ENCODE data around the gene UQCR11. TPM values are rescaled to one million over a fixed set of nuclear protein-coding genes. Genes with fewer than 3 reads are reported as not detected.
A peak's percentile ranks its signal among the peaks of the same experiment; 100 is the strongest.

The UQCR11 gene
- total RNA-seq, 1 experiment from 2014 or later = 88.5 TPM

DNA sequence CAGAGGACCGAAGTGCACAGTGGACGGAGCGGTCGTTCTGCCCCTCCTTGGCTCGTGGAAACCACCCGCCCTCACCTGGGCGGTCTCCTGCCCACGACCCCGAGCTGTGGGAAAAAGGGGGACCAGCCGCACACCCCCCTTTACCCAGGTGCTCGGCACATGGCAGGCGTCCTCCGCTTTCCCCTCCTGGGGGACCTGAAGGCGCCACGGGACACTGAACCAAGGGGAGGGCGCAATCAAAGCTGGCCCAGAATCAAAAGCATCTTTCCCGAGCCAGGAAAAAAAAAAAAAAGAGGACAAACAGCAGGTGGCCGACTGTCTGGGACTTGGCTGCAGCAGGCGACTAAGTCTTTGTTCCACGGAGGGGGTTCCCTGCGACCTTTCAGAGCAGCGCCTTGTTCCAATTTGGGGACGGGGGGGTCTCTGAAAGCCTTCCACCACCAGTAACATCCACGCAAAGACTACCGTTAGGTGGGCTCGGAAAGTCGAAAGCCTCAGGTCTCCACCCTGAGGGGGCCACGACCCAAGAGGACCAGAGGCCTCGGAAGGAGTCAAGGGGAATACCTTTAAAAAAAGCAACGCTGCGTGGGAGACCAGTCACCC lies 13.7 kb downstream of the UQCR11 start:
- peak; percentile 27 for DNase-seq (ENCODE audit: low spot score)

DNA sequence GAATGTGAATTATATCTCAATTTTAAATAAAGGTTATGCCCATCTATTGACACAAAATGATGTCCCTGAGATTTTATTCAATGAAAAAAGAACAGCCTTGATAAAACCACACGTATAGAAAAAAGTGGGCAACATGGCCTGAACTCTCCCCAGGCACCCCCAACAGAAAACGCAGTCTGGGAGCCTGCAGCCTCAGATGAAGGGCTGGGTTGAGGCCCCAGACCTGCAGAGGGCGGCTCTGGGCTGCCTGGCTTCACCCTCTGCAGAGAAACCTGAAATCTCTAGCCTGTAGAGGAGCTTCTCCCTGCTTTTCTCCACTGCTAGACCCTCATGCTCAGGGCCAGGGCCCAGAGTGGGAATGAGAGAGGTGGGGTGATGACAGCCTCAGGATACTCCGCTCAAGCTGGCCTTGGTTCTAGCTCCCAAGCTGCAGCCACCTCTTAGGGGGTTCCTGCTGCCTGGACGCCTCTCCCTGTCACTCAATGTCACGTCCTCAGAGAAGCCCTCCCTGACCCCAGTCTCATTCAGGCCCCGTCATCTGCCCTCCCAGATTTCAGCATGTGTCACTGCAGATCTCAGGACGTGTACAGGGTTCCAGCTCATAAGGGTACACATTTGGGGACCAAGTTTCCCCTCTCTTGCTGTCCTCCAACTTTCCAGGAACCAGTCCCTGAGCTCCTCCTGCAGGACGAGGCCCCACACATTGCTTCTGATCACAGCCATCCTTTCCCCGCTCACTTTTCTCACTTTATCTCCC lies 14.4 kb downstream of the UQCR11 start:
- no peak for DNase-seq (ENCODE audit: low spot score)

DNA sequence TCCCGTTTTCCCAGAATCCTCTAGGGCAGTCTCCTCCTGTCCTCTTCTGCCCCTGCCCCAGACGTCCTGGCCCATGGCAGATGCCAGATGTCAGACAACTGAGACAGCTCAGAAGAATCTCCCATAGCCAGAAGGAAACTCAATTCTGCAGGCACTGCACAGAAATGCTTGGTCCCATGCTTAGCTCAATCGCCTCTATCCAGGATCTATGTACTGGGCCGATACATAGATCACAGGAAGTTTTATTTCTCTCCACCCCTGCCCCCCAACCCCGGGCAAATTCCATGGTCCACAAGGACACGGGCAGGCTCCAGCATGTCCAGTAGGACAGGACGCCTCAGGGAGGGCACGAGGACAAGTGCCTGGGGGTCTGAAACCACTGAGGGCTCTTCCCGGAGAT lies 17.4 kb downstream of the UQCR11 start:
- DNase-seq (ENCODE audit: low spot score) = no peak

DNA sequence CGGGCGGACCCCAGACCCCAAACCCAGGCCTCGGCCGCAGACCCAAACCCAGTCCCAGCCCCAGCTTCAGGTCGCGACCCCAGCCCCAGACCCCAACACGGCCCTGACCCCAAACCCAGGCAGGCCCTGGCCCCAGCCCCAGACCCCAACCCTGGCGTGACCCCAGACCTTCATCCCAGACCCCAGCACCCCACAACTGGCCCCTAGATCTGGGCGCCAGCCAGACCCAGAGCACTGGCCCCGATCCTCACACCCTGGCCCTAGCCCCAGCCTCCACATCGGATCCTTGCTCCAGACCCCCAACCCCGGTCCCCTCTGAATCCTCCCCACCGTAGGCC lies 20.1 kb downstream of the UQCR11 start:
- DNase-seq (ENCODE audit: low spot score) = no peak

DNA sequence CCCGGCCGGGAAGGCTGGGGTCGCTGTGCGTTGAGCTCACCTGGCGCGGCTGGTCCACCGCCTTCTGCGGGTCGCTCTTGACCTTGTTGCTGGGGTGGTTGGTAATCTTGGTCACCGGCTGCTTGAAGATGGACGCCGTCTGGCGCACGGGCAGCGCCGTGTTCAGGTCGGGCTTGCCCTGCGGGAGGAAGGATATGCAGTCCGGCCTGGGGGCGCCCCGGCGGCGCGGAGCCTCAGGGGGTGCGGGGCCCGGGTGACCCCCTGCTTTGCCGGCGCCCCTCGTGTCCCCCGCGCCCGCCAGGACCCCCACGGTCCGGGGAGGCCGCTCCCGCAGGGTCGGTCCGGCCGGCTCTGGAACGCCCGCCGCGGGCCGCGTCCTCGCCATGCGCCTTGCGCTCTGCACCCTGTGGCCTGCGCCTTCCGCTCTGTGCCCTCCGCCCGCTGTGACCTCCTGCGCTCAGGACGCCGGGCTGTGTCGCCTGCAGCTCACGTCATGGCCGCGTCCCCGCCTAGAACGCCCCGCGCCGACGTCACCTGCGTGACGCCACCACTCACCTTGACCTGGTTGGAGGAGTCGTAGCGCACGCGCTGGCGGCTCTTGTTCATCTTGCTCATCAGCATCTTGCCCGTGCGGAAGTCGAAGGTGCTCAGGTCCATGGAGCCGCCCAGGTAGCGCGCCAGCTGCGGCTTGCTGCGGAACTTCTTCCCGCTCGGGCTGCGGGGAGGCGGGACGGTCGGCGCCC lies 20.6 kb downstream of the UQCR11 start:
- no peak for DNase-seq (ENCODE audit: low spot score)

DNA sequence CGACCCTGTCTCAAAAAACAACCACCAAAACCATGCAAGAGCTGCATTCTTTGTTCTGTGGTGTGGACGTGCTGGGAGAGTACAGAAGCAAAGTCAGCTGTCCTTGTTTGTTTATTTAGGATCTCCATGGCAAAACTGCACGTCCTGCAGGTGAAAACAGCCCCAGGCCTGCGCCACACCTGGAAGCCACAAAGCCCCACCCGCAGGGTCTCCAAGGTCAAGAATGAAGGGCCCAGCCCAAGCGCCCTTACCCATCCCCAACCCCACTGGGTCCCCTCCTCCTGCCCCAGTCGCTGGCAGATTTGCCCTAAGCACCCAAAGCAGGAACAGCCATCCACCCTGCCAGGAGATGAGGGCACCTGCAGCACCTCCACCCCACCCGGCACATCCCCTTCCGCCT lies 23.1 kb downstream of the UQCR11 start:
- no peak for DNase-seq (ENCODE audit: low spot score)

DNA sequence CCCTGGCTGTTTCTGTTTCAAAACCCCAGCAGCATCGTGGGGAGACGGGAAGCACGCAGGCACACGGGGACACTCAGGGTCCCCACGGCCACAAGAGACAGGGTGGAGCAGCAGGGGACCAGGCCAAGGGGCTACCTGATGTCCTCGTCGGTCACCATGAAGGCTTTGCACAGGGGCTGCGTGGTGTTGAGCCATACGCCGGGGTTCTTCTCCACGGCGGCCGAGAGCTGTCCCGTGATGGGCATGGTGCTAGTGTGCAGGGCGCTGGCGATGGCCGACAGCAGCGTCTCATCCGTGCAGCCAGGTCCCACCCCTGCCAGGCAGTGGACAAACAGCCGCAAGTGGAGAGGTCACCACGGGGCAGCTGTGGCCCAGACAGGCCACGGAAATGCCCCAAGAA lies 24.3 kb downstream of the UQCR11 start:
- DNase-seq (ENCODE audit: low spot score) = no peak

DNA sequence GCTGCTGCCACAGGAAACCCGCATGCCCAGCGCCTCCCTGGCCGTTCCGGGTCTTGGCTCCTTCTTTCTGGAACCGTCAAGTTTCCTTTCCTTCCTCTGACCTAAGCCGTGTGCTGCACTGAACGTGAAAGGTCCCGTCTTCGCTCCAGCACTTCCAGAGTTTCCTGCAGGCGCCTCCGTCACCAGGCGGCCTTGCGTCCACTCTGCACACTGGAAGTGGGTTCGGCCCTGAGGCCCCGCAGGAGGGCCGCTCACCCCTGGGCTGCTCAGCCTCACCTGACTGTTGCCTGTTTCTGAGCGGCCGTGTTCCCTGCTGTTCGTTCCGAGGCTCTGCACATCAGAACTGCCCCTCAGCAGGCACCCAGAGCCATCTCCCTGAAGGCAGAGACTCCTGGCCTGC lies 24.9 kb downstream of the UQCR11 start:
- DNase-seq (ENCODE audit: low spot score) = no peak

DNA sequence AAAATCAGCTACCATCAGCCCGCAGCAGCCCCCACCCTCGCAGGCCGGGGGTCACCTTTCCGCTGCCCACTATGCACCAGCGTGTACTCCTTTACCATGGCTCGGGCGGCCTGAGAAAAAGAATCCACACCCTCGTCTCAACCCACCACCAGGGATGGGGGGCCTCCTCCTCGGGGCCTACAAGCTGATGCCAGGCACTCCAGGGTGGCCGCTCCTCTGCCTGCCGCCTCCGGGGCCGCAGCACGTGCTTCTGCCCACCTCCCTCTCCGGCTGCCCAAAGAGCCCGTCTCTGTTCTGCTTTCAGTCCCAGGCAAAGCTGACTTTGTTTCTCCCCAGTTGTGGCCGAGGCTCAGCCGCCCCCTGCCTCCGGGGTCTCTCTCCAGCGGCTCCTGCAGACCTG lies 26.0 kb downstream of the UQCR11 start:
- DNase-seq (ENCODE audit: low spot score) = no peak

DNA sequence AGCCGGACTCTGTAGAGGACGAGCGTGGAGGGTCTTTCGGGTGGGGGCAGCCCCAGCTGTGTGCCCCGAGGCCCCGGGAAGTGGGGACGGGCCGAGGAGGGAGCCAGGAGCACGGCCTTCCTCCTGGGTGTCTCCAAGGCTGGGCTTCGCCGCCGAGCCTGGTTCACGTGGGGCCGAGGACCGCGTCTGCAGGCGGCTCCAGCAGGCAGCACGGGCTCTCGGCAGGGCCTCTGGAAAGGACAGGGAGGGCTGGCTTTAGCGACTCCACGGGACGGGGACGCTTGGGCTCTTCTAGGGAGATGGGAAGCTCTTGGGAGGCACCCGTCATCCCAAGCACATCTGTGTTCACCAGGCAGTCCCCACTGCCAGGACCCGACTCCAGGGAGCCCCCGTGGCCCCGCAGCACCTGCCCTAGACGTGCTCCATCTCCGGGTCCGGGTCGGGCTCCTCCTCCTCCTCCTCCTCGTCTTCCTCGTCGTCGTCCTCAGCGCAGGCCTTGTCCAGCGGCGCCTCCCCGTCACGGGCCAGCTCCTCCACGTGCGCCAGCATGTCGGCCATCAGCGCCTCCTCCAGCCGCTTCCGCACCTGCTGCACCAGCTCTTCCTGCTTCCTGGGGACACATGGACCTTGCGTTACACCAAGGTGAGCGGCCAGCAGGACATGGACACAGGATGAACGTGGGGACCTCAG lies 27.2 kb downstream of the UQCR11 start:
- no peak for DNase-seq (ENCODE audit: low spot score)

DNA sequence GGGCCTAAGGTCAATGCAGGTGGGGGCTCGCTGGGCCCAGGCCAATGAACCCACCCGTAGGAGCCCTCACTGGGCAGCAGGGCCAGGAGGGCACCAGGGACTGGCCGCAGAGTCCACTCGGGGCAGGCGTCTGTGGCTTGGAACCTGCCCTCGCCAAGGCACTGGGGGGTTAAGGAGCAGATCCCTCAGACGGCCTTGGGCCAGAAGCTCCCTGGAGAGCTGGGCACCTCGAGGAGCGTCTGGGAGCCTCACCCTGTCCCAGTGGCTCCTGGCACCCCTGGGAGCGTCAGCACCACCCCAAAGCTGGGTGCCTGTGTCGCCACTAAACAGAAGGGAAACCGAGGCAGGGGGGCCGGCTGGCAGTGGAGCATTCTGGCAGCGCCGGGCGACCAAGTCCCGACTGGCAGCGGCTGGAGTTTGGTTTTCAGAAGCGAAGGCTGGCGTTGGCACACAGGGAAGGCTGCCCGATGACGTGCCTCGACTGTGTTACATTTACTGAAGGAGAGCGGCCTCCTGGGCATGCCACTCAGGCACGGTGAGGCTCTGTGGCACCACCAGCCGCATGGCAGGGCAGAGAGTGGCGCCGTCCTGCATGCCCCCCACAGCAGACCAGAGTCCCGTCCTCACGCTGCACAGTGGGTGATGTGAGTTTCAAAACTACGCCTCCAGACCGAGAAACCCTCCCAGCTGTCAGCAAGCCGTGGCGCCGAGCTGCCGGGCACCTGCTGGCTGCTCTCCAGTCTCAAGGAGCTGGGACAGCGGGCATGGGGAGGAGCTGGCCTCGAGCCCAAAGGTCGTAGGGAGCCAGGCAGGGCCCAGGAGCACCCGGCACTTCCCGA lies 28.0 kb downstream of the UQCR11 start:
- no peak for DNase-seq (ENCODE audit: low spot score)

DNA sequence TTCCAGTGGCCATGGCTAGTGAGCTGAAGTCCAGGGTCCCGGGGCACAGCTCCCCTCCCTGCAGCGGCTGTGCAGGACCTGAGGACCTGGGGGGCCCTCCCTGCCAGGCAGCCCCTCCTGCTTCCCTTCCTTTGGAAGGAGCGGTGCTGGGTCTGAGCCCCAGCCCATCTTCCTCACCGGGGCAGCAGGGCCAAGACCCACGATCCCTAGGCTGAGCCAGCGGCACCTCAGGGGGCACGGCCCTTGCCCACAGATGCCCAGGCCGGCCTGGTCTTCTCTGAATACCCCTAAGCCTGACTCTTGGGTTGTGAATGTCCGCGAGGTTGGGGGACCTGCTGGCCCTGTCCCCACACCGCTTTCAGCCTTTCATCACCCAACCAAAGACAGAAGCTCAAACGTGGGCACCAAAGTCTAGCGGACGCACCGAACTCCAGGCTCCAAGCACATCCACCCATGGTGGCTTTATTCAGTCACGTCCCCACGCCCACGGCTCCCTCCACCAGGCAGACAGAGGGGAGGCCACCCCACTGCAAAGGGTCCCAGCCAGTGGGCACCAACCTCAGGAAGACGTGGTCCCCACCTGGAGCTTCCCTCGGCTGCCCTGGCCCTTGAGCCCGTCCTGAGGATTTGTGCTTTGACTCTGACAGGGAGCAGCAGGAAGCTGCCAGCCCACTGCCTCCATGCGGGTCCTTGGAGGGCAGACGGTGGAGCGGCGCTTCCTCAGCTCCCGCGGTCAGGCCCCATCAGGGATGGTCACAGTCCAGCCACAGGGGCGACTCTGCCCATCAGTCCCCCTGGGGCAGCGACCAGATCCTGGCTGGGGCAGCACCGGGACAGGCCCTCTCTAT lies 28.8 kb downstream of the UQCR11 start:
- DNase-seq (ENCODE audit: low spot score) = no peak

DNA sequence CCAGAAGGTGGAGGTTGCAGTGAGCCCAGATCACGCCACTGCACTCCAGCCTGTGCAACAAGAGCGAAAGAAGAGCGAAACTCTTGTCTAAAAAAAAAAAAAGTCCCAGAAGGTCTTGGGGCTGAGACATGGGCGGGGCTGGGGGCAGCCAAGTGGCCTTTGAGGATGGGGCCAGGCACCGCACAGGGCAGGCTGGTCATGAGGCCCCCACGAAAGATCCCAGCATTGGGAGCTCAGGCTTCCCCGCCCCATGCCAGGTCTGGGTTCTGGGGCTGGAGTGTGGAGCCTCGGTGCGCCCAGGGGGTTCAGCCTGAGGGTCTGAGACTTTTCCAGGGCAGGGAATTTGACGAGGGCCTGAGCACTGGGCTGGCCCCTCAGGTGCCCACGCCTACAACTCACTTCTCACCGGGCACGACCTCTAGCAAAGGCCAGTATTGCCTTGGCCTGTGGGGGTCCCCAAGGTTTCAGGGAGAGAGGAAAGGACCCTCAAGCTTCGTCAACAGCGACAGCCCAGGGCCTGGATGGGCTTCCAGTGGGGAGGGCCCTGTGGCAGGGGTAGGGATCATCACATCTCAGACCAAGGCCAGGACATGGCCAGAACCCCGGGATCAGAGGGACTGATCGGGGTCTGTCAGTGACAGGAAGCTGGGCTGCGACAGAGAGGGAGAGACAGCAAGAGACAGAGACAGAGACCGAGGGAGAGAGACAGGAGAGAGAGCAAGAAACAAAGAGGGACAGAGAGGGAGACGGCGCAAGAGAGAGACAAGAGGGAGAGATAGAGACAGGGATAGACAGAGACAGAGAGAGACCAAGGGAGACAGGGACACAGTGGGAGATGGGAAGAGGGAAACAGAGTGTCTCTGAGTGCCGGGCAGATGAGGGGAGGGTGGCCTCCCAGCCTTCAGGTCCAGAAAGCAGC lies 29.7 kb downstream of the UQCR11 start:
- no peak for DNase-seq (ENCODE audit: low spot score)

DNA sequence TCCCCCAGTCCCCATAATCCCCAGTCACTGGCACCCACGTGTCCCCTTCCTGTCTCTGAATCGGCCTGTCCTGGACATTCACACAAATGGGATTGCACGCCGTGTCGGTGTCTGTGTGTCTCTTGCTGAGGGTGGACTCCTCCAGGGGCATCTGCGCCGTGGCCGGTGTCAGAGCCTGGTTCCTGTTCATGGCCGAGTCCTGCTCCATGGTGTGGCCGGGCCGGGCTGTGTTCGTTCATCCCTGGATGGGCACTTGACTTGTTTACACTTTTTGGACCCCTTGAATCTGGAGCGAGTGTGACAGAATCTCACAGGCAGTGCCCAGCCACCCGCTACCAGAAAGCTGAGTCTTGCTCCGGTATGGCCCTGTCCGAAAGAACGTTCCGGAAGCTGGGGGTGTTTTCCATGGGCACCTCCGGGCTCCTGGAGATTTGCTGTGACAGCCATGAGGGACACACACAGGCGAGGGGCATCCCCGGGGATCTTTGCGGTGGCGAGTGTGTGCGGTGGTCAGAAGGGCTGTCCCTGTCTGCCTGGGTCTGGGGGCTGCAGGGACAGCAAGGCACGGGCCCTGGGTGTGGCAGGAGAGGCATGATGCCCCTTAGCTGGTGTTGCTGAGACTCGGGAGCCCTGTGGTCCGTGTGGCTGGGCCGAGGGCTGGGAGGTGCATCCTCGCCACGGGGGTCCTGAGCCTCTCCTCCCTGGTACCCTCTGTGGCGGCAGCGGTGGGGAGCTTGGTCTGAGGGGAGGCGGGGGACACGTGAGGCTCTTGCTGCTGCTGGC lies 30.7 kb downstream of the UQCR11 start:
- DNase-seq (ENCODE audit: low spot score) = no peak

DNA sequence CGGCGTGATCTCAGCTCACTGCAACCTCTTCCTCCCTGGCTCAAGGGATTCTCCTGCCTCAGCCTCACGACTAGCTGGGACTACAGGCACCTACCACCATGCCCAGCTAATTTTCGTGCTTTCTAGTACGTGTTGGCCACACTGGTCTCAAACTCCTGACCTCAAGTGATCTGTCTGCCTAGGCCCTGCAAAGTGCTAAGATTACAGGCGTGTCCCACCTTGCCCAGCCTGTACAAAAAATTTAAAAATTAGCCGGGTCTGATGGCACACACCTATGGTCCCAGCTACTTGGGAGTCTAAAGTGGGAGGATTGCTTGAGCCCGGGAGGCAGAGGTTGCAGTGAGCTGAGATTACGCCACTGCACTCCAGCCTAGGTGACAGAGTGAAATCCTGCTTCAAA lies 32.5 kb downstream of the UQCR11 start:
- no peak for DNase-seq (ENCODE audit: low spot score)

DNA sequence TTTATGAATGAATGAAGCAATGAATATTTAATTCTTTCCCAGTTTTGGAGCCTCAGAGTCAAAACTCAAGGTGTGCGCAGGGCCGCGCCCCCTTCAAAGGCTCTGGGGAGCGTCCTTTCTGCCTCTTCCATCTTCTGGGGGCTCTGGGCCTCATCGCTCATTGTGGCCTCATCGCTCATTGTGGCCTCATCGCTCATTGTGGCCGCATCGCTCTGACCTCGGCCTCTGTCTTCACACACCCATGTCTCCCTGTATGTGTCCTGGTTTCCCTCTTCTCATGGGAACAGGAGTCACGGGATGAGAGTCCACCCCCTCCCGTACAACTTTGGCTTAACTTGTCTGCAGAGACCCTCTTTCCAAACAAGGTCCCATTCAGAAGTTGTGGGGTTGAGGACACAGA lies 33.9 kb downstream of the UQCR11 start:
- DNase-seq (ENCODE audit: low spot score) = no peak

DNA sequence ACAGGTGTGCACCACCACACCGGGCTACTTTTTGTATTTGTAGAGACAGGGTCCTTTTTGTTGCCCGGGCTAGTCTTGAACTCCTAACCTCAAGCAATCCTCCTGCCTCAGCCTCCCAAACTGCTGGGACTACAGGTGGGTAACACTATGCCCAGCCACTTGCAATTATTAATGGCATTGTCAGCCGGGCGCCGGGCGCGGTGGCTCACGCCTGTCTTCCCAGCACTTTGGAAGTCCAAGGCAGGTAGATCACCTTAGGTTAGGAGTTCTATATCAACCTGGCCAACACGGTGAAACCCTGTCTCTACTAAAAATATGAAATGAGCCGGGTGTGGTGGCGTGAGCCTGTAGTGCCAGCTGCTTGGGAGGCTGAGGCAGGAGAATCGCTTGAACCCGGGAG lies 34.4 kb downstream of the UQCR11 start:
- no peak for DNase-seq (ENCODE audit: low spot score)

DNA sequence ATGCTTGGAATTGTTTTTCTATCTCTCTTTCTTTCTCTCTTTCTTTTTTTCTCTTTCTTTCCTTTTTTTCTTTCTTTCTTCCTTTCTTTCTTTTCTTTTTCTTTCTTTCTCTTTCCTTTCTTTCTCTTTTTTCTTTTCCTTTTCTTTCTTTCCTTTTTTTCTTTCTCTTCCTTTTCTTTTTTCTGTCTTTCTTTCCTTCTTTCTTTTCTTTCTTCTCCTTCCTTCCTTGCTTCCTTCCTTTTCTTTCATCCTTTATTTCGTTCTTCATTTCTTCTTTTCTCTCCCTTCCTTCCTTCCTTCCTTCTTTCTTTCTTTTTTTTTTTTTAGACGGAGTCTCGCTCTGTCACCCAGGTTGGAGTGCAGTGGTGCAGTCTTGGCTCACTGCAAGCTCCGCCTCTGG lies 35.3 kb downstream of the UQCR11 start:
- no peak for DNase-seq (ENCODE audit: low spot score)

Data from A172 (cell line).